ENCODE results near the gene AREL1. TPM values are rescaled to one million over a fixed set of nuclear protein-coding genes. Genes with fewer than 3 reads are reported as not detected.
A peak's percentile ranks its signal among the peaks of the same experiment; 100 is the strongest.

AREL1 gene
- total RNA-seq, 1 experiment from 2014 or later = 11.6 TPM

DNA sequence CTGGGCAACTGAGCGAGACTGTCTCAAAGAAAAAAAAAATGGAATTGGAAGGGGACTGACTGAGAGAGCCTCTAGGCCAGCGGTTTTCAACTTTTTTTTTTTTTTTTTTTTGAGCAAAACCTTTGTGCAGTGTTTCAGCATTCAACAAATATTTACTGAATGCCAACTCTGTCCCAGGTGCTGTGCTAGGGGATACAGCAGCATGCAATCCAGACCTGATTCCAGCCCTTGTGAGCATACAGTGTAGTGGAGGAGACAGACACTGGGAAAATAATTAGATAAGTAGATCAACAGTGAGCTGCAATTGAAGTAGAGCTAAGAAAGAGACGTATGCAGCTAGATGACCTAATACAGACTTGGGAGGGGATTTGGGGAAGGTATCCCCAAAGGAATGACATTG, 77.0 kb downstream of the AREL1 start:
- no peaks in the 10 kb centered on the region for H3K36me3 ChIP-seq
- H3K9me3 ChIP-seq = no peaks in the 10 kb centered on the region
- DNase-seq = no peak
- no peaks in the 10 kb centered on the region for H3K27me3 ChIP-seq
- H3K4me3 ChIP-seq = no peak overlapping the region

DNA sequence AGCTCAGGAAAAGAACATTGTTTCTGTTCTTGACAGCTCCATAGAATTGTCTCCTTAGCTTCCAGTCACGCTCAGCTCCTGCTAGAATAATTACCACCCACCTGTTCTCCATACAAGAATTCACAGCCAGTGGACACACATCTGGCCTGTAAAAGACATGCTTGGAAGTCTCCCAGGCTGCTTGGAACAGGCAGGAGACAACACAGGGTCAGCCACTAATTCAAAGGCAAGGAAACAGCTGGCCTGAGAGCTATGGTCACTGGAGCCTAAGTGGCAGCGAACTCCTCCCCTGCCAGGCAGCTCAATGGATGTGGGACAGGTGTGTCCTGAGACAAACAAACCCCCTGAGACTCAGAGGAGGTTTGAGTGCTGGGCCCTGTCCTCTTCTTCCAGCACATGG, 77.9 kb downstream of the AREL1 start:
- no peaks in the 10 kb centered on the region for H3K36me3 ChIP-seq
- no peak overlapping the region for H3K4me3 ChIP-seq
- no peaks in the 10 kb centered on the region for H3K27me3 ChIP-seq
- no peaks in the 10 kb centered on the region for H3K9me3 ChIP-seq
- DNase-seq = no peak

DNA sequence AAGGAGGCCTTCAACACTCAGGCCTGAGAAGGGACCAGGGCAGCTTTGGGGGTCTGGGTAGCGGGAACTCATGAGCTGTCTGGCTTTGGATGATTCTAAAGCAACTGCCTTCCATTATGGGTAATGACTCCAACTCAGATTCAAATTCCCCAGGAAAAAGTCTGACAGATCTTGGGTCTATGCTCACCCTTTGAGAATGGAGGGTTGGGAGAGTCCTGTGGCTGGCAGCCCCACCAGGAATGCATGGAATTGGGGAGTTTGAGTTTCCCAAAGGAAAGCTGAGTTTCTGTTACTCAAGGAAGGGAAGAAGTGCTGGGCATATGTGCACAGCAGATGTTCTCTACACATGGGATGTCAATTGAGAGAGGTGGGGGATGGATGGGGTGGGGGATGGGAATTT, 78.4 kb downstream of the AREL1 start:
- Histone ChIP-seq H3K36me3 (no peaks in the 10 kb centered on the region), H3K27me3 (no peaks in the 10 kb centered on the region), H3K4me3 (no peak overlapping the region), H3K9me3 (no peaks in the 10 kb centered on the region)
- DNase-seq = no peak

DNA sequence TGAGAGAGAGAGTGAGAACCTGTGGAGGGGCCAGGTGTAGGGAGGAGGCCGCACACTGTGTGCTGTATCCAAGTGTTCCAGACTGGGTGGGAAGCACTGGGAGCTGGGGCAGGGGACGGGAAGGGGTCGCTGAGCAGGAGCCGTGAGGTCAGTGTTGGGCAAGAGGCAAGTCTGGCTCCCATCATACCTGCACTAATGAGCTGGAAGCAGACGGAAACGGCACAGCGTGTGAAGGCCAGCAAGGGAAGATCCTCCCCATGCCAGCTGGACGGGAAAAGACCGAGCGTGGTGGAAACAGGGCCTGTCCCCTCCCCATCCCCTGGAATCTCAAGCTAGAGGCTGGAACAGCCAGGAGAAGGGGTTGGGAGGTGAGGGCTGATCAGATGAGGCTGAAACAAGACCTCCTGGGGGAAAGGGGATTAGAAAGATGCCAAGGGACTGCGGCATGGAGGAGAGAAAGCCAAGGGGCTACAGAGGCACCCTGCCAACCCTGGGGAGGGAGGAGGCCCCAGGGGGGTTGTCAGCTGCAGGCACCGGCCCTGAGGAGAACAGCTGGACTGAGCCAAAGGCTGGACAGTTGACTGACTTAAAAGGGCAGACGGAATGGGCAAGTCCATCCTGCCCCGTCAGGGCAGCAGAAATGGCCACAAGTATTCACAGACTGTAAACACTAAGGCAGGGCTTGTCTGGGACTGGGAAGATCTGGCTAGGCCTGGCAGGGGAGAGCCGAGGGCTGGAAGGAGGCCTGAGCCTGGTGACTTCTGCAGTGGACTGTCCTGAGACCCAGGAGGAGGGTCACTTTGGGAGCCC, 81.8 kb downstream of the AREL1 start:
- Histone ChIP-seq H3K27me3 (no peaks in the 10 kb centered on the region), H3K36me3 (no peaks in the 10 kb centered on the region), H3K9me3 (no peaks in the 10 kb centered on the region), H3K4me3 (no peak overlapping the region)
- DNase-seq = no peak

DNA sequence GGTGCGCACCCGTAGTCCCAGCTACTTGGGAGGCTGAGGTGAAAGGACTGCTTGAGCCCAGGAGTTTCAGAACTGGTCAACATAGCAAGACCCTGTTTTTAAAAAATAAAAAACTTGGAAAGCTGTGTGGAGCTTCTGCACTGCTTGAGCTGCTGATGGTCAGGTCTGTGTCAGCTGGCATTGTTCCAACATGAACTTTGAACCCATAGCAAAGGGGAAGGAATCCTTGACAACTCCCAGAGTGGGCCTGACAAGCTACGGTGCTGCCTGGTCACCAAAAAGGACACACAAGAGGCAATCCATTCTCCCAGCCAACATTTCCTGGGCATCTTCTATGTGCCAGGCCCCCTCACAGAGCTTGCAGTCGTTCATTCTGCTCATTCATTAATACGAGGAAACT, 84.5 kb downstream of the AREL1 start:
- no peak for DNase-seq

DNA sequence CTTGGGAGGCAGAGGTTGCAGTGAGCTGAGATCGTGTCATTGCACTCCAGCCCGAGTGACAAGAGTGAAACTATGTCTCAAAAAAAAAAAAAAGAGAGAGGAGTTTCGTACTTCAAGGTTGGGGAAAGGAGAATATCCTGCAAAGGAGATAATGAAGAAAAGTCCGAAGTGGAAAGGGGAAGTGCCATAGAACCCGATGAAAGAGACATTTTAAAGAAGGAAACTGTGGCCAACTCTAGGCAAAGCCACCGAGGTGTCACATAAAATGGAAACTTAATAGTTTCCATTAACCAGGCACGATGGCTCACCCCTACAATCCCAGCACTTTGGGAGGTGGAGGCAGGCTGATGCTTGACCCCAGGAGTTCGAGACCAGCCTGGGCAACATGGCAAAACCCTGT, 85.8 kb downstream of the AREL1 start:
- Histone ChIP-seq H3K4me3 (no peak overlapping the region), H3K9me3 (no peaks in the 10 kb centered on the region), H3K36me3 (no peaks in the 10 kb centered on the region), H3K27me3 (no peaks in the 10 kb centered on the region)
- no peak for DNase-seq

More for the DNA sequence above, 84.5 kb downstream of the AREL1 start:
- Histone ChIP-seq H3K36me3 (no peaks in the 10 kb centered on the region), H3K4me3 (no peak overlapping the region), H3K27me3 (no peaks in the 10 kb centered on the region), H3K9me3 (no peaks in the 10 kb centered on the region)

DNA sequence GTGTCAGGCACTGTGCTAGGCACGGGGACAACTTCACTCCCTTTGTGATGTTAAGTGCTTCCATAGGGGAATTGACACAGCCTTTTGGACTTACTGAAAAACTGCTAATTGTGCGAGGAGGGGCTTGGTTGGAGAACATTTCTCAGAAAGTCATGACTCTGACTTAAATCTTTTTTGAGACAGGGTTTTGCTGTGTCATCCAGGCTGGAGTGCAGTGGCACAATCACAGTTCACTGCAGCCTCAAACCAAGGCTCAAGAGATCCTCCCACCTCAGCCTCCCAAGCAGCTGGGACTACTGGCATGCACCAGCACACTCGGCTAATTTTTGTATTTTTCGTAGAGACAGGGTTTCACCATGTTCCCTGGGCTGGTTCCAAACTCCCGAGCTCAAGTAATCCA, 90.6 kb downstream of the AREL1 start:
- no peak overlapping the region for H3K4me3 ChIP-seq
- H3K36me3 ChIP-seq = no peaks in the 10 kb centered on the region
- no peak for DNase-seq
- no peaks in the 10 kb centered on the region for H3K27me3 ChIP-seq
- H3K9me3 ChIP-seq = no peaks in the 10 kb centered on the region

DNA sequence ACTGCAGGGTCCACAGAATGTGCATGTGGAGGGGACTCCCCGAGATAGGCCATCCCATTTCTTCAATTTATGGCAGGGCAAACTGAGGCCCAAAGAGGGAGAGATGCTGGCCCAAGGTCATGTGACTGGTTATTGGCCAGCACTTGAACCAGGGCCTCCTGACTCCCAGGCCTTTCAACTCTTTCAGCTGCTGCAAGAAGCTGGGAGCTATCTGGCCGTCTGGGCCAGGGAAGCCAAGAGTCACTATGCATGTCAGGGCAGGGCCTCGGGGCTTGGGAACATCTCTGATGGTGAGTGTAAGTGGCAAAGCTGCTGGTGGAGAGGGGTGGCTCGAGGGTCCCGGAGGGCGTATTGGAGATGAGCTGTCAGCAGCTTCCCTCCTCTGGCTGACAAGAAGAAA, 91.3 kb downstream of the AREL1 start:
- H3K36me3 ChIP-seq = no peaks in the 10 kb centered on the region
- DNase-seq = no peak
- no peaks in the 10 kb centered on the region for H3K9me3 ChIP-seq
- no peaks in the 10 kb centered on the region for H3K27me3 ChIP-seq
- H3K4me3 ChIP-seq = no peak overlapping the region

DNA sequence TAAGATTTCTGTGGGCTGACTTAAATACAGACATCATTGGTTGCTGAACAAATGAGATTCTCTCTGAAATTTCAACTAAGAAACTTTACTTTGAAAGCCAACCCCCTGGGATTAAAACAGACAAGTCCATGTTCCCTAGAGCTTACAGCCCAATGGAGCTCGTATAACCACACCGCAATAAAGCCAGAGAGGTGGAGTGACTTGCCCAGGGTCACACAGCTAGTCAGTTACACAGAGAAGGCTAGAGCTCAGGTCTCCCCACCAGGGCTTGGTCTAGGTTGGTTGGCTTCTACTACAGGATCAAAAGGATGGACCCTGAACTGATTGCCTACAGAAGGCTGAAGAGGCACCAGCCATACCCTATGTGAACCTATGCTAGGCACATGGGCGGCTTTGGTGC, 92.0 kb downstream of the AREL1 start:
- no peaks in the 10 kb centered on the region for H3K36me3 ChIP-seq
- no peaks in the 10 kb centered on the region for H3K9me3 ChIP-seq
- H3K27me3 ChIP-seq = no peaks in the 10 kb centered on the region
- H3K4me3 ChIP-seq = no peak overlapping the region
- DNase-seq = no peak

DNA sequence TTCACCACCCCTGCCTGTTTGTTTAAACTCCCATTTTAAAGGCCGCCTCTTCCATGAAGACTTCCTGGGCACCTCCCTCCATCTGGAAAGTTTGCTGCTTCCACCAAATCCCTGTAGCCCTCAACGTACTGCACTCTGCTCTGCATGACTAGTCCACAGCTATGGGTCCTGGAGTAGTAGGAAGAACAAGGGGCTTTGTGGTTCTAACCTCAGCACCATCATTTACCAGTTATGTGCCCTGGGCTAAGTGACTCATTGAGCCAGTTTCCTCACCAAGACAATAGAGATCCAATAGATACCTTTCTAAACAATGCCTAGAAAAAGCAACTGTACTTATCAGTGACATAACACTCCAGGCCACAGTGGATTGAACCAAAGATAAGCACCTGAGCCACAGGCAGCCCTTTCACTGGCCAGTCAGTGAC, 92.4 kb downstream of the AREL1 start:
- DNase-seq = peak; percentile 76
- no peaks in the 10 kb centered on the region for H3K36me3 ChIP-seq
- H3K27me3 ChIP-seq = no peaks in the 10 kb centered on the region
- no peak overlapping the region for H3K4me3 ChIP-seq
- no peaks in the 10 kb centered on the region for H3K9me3 ChIP-seq

DNA sequence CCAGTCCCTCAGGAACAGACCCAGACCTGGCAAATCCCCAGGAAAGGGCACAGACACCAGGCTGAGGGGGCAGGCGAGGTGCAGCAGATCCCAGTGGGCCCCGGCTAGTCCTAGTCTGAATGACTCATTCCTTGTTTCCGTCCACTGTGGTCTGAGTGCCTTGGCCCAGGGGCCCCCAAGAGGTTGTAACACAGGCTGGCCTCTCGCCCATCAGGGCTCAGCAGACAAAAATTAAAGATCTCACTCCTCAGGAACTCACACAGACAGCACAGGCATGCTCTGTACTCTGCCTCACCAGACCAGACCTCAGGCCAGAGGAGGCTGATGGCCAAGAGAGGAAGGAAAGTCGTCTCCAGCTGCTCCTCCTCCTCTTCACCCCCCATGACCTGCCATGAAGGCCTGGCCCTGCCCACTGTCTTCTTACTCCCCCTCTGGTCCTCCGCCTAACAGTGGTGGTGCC, 93.2 kb downstream of the AREL1 start:
- Histone ChIP-seq H3K36me3 (no peaks in the 10 kb centered on the region), H3K9me3 (no peaks in the 10 kb centered on the region), H3K27me3 (no peaks in the 10 kb centered on the region), H3K4me3 (no peak overlapping the region)
- DNase-seq = peak; percentile 96

DNA sequence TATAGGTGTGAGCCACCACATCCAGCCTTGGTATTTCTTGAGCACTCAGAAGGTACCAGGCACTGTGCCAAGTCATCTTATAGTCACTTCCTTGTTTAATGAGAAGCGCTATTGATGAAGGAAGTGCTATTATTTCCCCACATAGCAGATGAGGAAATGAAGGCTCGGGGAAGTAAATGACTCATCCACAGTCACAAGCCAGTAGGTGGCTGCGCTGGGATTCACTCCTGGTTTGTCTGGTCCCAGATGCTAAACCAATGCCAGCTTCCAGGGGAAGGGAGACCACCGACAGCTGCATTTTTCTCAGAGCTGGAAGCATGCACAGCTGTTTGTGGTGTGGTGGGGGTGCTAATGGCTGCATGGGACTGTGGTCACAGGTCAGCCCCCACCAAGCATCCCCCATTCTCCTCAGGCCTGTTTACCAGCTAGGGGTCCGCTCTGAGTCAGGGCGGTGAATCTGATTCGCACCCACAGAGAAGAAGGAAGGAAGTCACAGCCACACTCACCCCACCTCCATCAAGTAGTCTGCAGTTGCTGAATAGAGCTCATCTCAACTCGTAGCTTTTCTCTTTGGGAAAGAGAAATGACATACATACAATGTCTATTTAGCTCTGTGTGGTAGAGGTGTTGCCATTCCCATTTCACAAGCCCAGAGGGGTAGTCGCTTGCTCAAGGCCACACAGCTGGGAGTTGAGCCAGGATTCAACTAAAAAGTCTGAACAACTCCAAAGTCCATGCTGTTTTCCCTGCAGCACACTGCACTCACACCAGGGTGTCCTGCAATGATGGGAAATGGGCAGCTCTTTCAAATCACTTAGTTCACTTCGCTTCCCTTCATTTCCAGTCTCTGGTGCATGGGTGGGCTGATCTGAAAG, 94.6 kb downstream of the AREL1 start:
- Histone ChIP-seq H3K9me3 (no peaks in the 10 kb centered on the region), H3K4me3 (no peak overlapping the region), H3K36me3 (no peaks in the 10 kb centered on the region), H3K27me3 (no peaks in the 10 kb centered on the region)
- DNase-seq = peak; percentile 31

DNA sequence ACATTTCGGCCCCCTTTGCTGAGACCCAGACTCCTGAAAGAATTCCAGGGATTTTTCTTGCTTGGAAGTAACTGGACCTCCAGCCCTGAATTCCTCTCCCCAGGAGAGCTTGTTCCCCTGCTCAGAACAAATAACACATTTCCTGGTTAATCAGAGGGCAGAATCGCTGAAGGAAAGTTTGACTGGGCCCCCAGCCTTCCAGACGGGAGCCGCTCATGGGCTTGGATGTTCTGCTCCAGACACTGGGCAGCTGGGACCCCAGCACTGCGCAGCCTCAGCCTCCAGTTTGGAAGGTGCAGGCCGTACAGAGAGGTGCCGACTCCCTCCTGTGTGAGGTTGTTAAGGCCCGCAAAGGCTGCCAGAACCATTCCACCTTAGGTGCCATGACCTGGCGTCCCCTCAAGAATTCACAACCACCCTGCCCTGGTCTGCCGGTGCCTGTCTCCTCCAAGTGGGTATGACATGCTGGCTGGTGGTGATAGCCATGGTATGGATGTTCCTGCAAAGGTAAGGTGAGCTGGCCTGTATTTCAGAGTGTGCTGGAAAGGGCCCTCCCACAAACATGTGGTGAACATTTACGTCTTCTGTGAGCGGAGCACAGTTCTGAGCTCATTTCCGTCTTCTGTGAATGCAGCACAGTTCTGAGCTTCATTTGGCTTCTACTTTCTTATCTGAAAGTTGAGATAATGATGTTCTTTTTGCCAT, 95.7 kb downstream of the AREL1 start:
- Histone ChIP-seq H3K36me3 (no peaks in the 10 kb centered on the region), H3K27me3 (no peaks in the 10 kb centered on the region), H3K4me3 (no peak overlapping the region), H3K9me3 (no peaks in the 10 kb centered on the region)
- DNase-seq = no peak

DNA sequence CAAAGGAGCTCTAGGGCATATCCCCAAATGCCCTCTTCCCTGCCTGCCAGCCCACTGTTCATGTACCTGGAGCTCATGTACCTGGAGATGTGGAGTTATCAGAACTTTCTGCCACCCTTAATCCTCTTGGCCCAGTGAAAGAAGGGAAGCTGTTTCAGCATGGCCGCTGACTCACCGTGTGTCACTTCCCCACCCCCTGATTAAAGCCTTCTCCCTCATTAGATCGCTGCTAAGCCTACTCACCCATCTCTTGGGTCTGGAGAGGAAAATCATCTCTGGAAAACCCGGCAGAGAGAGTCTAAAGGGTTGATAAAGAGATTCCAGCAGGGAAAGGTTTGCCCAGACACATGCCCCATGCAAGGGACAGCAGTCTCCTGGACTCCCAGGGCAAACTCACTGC, 96.4 kb downstream of the AREL1 start:
- no peaks in the 10 kb centered on the region for H3K27me3 ChIP-seq
- no peak overlapping the region for H3K4me3 ChIP-seq
- DNase-seq = peak; percentile 82
- no peaks in the 10 kb centered on the region for H3K9me3 ChIP-seq
- no peaks in the 10 kb centered on the region for H3K36me3 ChIP-seq

DNA sequence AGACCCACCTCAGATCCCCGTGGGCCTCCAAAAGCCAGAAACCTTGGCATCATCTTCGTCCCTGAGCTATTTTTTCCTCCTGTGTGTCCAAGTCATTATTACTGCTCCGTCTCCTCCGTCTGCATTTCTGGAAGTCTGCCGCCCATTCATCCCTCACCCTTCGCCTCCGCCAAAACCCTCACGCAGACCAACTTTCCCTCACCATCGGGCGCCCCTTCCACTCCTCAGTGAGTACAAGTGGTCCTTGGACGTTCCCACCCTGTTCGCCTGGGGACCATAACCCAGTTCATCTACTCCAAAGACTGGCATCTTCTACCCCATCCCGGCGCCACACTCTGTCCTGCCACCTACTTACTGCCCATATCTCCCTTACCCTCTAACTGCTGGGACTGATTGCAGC, 97.1 kb downstream of the AREL1 start:
- Histone ChIP-seq H3K4me3 (no peak overlapping the region), H3K27me3 (no peaks in the 10 kb centered on the region), H3K36me3 (no peaks in the 10 kb centered on the region), H3K9me3 (no peaks in the 10 kb centered on the region)
- peak; percentile 20 for DNase-seq

DNA sequence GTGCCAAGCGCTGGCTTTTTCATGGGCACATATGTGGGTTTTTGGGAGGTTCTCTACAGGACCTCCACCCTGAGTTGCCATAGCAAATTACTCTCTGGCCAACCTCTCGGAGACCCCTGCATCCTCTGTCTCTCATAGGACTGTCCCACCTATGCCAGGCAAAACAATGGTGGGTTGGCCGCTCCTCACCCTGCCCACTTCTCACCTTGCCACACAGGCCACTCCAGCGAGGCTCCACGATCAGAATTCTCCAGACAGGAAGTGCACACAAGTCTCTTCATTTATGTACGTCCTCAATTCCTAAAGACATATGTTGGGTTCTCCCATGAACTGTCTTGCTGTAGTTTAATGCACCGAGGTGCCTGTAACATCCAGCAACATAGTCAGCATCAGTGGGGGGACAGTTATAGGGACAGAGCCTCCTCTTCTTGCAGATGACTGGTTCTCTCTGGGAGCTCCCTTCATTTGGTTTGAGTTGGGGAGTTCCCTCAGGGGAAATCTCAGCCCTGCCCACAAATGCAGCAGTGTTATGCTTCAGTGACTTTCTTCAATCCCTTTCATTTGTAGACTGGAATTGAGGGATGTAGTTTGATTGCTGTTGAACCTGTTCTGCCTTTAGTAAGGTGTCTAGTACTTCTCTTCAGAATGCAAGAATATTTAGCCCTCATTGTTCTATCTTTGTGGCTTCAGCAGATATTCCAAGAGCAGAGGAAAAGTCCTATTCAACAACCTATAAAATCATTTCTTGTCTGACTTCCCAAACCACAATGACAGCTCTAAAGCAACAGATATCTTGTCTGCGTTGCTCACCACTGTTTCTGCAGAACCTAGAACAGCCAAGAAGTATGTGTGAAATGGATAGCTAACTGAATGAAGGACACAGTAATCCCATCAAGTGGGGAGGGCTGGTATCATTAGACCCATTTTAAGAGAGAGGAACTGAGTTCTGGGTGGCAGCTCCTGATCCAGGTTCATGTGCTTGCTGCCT, 98.1 kb downstream of the AREL1 start:
- H3K9me3 ChIP-seq = no peaks in the 10 kb centered on the region
- no peak for DNase-seq
- H3K27me3 ChIP-seq = no peaks in the 10 kb centered on the region
- no peaks in the 10 kb centered on the region for H3K36me3 ChIP-seq
- H3K4me3 ChIP-seq = no peak overlapping the region
